T1000 (cell line): ENCODE results near the gene VSTM4.

Source experiments
- DNase-seq: peaks from one replicate; lab custom pipeline; 2025; ENCODE audit warnings: mixed read lengths; lab: John Stamatoyannopoulos, UW

The VSTM4 gene

DNA sequence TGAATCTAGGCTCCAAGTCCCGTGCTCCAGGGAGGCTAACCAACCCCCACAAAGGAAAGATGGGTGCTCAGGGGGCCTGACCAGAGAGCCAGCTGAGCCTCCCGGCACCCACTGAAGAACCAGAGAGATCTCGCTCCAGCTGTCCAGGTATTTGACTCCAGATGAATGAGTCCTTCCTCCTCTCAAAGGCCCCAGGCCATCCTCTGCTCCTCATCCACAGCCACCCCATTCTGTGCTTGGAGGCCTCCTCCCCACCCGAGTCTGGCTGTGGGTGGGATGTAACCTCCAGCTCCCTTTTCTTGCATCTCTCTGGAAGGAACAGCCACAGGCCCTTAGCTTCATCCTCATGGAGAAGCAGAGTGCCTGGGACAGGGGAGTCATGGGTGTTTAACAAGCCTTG is 44.6 kb downstream of the VSTM4 start:
- DNase-seq = no peak

DNA sequence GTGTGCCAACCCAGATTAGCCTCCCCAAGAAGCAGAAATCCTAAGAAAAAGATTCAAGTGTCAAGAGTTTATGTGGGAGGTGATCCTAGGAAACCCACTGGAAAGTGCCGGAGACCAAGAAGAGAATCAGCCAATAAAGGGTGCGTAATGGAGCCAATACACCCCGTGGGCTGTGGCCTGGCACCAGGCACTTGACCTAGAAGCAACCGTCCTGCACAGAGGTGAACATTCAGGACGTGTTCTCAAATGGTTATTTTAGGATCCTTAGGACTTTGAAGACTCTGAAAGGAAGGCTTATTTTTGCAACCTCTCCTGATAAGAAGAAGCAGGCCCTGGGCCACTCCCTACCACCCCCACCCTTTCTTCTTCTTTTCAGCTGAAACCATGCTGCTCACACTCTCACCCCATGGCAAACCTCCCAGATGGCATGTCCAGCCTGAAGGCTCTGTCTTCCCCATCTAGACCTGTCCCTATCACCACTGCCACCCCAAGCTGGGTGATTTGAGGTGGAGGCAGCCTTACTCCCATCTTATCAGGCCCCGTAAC is 46.6 kb downstream of the VSTM4 start:
- DNase-seq = no peak

DNA sequence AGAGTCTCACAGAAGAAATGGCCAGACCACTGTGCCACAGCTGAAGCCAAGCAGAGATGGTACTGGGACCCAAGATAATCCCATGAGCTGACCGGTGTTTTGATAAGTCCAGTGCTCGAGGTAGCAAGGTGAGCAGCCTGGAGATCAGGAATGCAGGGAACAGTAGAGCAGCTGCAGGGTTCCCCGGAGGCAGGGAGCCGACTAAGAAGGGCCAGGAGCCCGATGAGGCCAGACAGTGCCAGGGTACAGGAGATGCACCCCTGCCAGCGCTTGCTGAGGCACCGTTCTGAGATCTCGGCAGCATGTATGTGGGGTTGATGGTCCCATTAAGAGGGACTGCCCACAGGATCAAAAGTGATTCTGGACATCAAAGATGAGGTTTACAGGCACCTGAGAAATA is 47.1 kb downstream of the VSTM4 start:
- DNase-seq = no peak

GRCh38 chr10:49066944-49067730 is 48.2 kb downstream of the VSTM4 start:
- DNase-seq = no peak

GRCh38 chr10:49062229-49062628 is 53.1 kb downstream of the VSTM4 start:
- no peak for DNase-seq

DNA sequence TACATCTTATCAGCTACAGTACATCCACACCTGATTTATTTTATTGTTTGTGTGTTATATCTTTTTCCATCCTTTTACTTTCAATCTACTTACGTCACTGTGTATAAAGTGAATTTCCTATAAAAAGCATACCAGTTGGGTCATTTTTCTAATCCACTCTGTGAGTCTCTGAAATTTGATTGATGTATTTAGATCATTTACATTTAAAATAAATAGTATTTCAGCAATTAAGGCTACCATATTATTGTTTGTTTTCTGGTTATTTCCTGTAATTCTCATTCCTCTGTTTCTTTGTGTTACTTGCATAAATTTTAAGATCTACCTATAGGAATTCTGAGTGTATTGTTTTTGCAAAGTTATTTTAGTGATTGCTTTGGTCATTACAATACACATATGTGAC is 53.7 kb downstream of the VSTM4 start:
- DNase-seq = no peak

- no peak for DNase-seq
These were observed 56.7 kb downstream of the VSTM4 start for GRCh38 chr10:49058463-49059255.

GRCh38 chr10:49057231-49057880 is 58.0 kb downstream of the VSTM4 start:
- DNase-seq = no peak

GRCh38 chr10:49056356-49056755 is 59.0 kb downstream of the VSTM4 start:
- no peak for DNase-seq

GRCh38 chr10:49055221-49055849 is 60.0 kb downstream of the VSTM4 start:
- no peak for DNase-seq

DNA sequence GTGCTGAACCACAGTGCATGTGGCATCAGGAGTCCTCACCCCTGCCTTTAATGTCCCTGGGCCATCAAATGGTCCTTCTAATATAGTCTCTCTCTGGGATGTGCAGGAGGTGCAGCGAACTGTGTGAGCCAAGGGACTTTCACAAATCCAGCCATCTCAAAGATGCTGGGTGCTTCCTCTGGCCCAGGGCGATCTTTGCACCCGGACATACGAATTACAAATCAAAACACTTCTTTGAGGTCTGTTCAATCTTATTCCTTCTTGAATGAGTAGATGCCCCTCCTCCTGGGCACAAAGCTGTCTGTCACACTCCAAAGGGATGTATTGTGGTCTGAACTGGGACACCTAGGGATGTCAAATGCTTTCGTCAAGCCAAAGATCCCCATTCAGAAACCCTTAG is 60.6 kb downstream of the VSTM4 start:
- no peak for DNase-seq

GRCh38 chr10:49053998-49054692 is 61.2 kb downstream of the VSTM4 start:
- DNase-seq = no peak

DNA sequence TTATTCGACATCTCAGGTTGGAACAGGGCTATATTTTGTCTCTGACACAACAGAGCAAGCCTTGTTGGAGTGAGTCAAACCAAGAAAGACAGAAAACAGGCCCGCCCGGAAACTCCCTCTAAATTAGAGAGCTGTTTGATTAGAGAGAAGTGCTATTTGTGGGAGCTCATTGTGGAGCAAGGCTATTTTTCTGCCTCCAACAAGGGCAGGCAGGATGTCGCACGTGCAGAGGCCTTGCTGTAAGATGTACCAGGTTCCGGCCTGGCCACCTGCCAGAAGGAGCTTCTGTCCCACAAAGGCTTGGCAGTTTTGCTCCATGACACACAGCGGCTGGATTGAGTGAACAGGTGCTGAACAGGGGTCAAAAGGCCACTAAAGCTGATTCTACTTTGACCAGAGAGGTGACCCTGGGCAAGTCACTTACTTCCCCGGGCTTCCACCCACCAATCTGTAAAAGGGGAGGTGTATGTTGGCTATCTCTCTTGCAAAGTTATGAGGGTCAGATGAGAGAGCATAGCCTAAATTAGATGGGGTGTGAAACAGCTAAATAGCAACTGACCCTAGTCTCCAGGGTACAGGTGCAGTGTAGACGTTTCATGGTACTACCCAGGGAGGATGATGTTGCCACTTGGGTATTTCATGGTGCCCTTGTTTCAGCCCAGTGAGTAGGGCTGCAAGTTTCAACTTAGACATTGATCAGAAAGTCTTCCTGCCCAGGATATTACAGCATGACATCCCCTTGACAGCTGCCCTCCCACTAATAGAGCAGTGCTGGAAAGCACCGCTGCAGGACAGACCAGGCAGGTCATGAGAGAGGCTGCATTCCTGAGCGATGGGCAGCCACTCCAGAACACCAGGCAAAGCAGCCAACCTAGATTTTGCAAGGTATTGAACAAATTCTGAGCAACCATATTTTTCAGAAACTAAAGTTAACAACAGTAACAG is 62.0 kb downstream of the VSTM4 start:
- no peak for DNase-seq

DNA sequence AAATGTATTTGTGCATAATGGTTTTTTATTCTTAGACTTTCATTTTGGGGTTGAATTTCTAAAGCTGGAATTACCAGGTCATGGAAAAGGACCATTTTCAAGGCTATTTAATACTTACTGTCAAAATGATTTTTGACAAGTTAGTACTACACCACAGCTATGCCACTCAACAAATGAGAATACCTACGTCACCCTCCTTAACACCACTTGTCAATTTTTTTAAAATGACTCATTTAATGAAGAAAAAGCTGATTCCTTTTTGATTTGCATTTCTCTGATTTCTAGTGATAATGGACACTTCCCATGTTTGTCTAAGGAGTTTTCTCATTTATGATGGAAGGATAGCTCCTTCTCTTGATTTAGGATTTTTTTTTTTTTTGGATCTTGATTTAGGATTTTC is 63.3 kb downstream of the VSTM4 start:
- DNase-seq = no peak

DNA sequence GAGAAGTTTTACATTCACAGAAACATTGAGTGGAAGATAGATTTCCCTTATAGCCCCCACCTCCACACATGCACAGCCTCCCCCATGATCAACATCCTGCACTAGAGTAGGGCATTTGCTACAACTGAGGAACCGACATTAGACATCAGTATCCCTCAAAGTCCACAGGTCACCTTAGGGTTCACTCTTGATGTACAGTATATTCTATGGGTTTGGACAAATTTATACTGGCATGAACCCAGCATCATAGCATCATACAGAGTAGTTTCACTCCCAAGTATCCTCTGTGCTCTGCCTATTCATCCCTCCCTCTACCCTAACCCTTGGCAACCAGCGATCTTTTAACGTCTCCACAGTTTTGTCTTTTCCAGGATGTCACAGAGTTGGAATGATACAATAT is 64.4 kb downstream of the VSTM4 start:
- DNase-seq = no peak

GRCh38 chr10:49050366-49050765 is 65.0 kb downstream of the VSTM4 start:
- DNase-seq = no peak

GRCh38 chr10:49049660-49050059 is 65.7 kb downstream of the VSTM4 start:
- no peak for DNase-seq

GRCh38 chr10:49047128-49047639 is 68.1 kb downstream of the VSTM4 start:
- DNase-seq = no peak

- no peak for DNase-seq
These were observed 70.8 kb downstream of the VSTM4 start for GRCh38 chr10:49044293-49045193.
